GM10266 (cell line): ENCODE results near the gene GC.
"Not testable (repeated sequence)": the region's sequence is repeated elsewhere in the genome, so short reads cannot be mapped to it uniquely, and the experiment has no call there.

Experiments used
- DNase-seq: peaks from one replicate; pipeline ENCODE4 v3.0.0; 2012; ENCODE audit errors: extremely low spot score
- CTCF ChIP-seq: IDR thresholded peaks from 2 replicates; pipeline ENCODE4 v1.5.1; 2012; ENCODE audit warnings: mild to moderate bottlenecking, low read depth; ENCODE audit not compliant: control insufficient read depth, insufficient read depth; ENCODE audit errors: missing control alignments

The GC gene

GRCh38 chr4:71765821-71766383 lies 18.0 kb downstream of the GC start:
- TF ChIP-seq CTCF: no peak
- no peak for DNase-seq

GRCh38 chr4:71765350-71765749 lies 18.5 kb downstream of the GC start:
- no peak for DNase-seq
- TF ChIP-seq CTCF: no peak

GRCh38 chr4:71752383-71753042 lies 31.4 kb downstream of the GC start:
- DNase-seq: no peak
- no peak for TF ChIP-seq CTCF

GRCh38 chr4:71749008-71749594 lies 34.8 kb downstream of the GC start:
- no peak for TF ChIP-seq CTCF
- DNase-seq: no peak

GRCh38 chr4:71746379-71746778 lies 37.5 kb downstream of the GC start:
- TF ChIP-seq CTCF: no peak
- no peak for DNase-seq

GRCh38 chr4:71738782-71739181 lies 45.1 kb downstream of the GC start:
- DNase-seq: not testable (repeated sequence)

- peak; percentile 39 for TF ChIP-seq CTCF
- no peak for DNase-seq
Observed at GRCh38 chr4:71732706-71733105, 51.2 kb downstream of the GC start.
